MV-4-11 (cell line): ENCODE measurements around the gene RIIAD1.
"Not testable (repeated sequence)": the region's sequence is repeated elsewhere in the genome, so short reads cannot be mapped to it uniquely, and the experiment has no call there.

Source experiments
- DNase-seq: peaks from one replicate; lab custom pipeline; 2025; lab: John Stamatoyannopoulos, UW

RIIAD1 gene

GRCh38 chr1:151711044-151711800, 10.1 kb upstream of the RIIAD1 start:
- DNase-seq, result no peak

- DNase-seq, result no peak
Observed at GRCh38 chr1:151711951-151712350, 9.4 kb upstream of the RIIAD1 start.

GRCh38 chr1:151713044-151713443, 8.3 kb upstream of the RIIAD1 start:
- no peak for DNase-seq

- DNase-seq, result no peak
Observed at GRCh38 chr1:151713874-151714273, 7.4 kb upstream of the RIIAD1 start.

GRCh38 chr1:151714820-151715725, 6.2 kb upstream of the RIIAD1 start:
- DNase-seq, result no peak

- no peak for DNase-seq
Observed at GRCh38 chr1:151715726-151716404, 5.5 kb upstream of the RIIAD1 start.

- no peak for DNase-seq
Observed at GRCh38 chr1:151716405-151716762, 4.9 kb upstream of the RIIAD1 start.

- no peak for DNase-seq
Observed at GRCh38 chr1:151716771-151717631, 4.3 kb upstream of the RIIAD1 start, which contains the start of gene CELF3. TSS of gene CELF3 (minus strand) at chr1:151716803. CDS start at chr1:151716020, 783 bp downstream.

- no peak for DNase-seq
Observed at GRCh38 chr1:151718011-151718431, 3.3 kb upstream of the RIIAD1 start.

- no peak for DNase-seq
Observed at GRCh38 chr1:151718666-151719065, 2.7 kb upstream of the RIIAD1 start.

- no peak for DNase-seq
Observed at GRCh38 chr1:151720125-151720524, 1.2 kb upstream of the RIIAD1 start.

GRCh38 chr1:151720554-151720953, 768 bp upstream of the RIIAD1 start:
- peak; percentile 25 for DNase-seq

GRCh38 chr1:151721788-151722510, 627 bp downstream of the RIIAD1 start:
- no peak for DNase-seq

- no peak for DNase-seq
Observed at GRCh38 chr1:151723726-151724370, 2.5 kb downstream of the RIIAD1 start.

GRCh38 chr1:151728151-151729054, 7.1 kb downstream of the RIIAD1 start:
- no peak for DNase-seq

GRCh38 chr1:151729157-151729965, 8.0 kb downstream of the RIIAD1 start:
- no peak for DNase-seq

GRCh38 chr1:151729966-151730291, 8.6 kb downstream of the RIIAD1 start:
- no peak for DNase-seq

GRCh38 chr1:151733126-151733525, 11.8 kb downstream of the RIIAD1 start:
- no peak for DNase-seq

GRCh38 chr1:151733995-151734394, 12.7 kb downstream of the RIIAD1 start:
- DNase-seq, result not testable (repeated sequence)
